ENCODE results near the gene ZNF689.
A peak's percentile ranks its signal among the peaks of the same experiment; 100 is the strongest.

Gene ZNF689

DNA sequence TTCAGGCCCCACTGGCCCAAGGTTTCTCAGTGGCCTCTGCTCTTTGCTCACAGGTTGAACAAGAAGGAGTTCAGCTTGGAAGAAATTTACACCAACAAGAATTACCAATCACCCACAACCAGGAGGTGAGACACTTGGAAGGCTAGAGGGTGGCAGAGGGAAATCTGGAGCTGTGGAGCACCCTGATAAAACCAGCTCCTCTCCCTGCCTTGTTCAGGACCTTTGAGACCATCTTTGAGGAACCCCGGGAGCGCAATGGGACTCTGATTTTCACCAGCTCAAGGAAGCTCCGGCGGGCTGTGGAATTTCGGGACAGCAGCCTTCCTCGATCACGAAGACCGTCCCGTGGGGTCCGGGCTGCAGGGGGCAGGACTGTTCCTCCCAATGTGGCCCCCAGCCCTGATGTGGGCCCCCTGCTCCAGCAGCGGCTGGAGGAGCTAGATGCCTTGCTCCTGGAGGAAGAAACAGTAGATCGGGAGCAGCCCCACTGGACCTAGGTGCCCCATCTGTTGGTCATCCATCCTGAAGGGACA lies 45.7 kb upstream of the ZNF689 start:
- no peak for DNase-seq (ENCODE audit: low read depth in 2 of 2)
- no peak overlapping the region for H3K4me3 ChIP-seq (replicated peaks in 1 of 2; ENCODE audit: low read depth in 2 of 2, low read length in 2 of 2)
- no peak for TF ChIP-seq CTCF (IDR thresholded peaks at IDR 0.05; ENCODE audit: low read depth, low read length)

GRCh38 chr16:30654856-30655255 lies 44.7 kb upstream of the ZNF689 start:
- H3K4me3 ChIP-seq (replicated peaks in 1 of 2; ENCODE audit: low read depth in 2 of 2, low read length in 2 of 2) = no peak overlapping the region
- no peak for TF ChIP-seq CTCF (IDR thresholded peaks at IDR 0.05; ENCODE audit: low read depth, low read length)
- no peak for DNase-seq (ENCODE audit: low read depth in 2 of 2)

DNA sequence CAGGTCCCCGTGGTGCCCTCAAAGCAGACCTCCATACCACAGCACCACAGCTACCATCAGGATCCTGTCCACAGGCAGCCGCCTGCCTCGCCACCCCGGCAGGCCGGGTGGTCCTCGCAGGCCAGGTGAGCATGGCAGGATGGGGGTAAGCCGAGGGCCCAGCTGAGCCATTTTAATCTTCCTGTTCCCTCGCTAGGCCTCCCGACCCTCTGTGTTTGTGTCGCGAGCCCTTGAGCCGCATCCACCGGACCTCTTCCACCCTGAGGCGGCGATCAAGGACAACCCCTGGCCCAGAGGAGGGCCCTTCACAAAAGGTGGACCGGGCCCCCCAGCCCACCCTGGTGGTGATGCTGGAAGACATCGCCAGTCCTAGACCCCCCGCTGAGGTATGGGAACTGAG lies 42.5 kb upstream of the ZNF689 start:
- TF ChIP-seq CTCF (IDR thresholded peaks at IDR 0.05; ENCODE audit: low read depth, low read length) = no peak

GRCh38 chr16:30652005-30652296 lies 41.8 kb upstream of the ZNF689 start:
- TF ChIP-seq CTCF (IDR thresholded peaks at IDR 0.05; ENCODE audit: low read depth, low read length) = no peak
- no peak for DNase-seq (ENCODE audit: low read depth in 2 of 2)
- H3K4me3 ChIP-seq (replicated peaks in 1 of 2; ENCODE audit: low read depth in 2 of 2, low read length in 2 of 2) = peak overlapping the region; percentile 84 to 86

More for the DNA sequence above, 42.5 kb upstream of the ZNF689 start:
- no peak for DNase-seq (ENCODE audit: low read depth in 2 of 2)
- no peak overlapping the region for H3K4me3 ChIP-seq (replicated peaks in 1 of 2; ENCODE audit: low read depth in 2 of 2, low read length in 2 of 2)

GRCh38 chr16:30651124-30652004 lies 41.2 kb upstream of the ZNF689 start:
- TF ChIP-seq CTCF (IDR thresholded peaks at IDR 0.05; ENCODE audit: low read depth, low read length) = peak; percentile 24
- H3K4me3 ChIP-seq (replicated peaks in 1 of 2; ENCODE audit: low read depth in 2 of 2, low read length in 2 of 2) = peak overlapping the region; percentile 84 to 86
- peak; percentile 67 to 80 for DNase-seq (ENCODE audit: low read depth in 2 of 2)

DNA sequence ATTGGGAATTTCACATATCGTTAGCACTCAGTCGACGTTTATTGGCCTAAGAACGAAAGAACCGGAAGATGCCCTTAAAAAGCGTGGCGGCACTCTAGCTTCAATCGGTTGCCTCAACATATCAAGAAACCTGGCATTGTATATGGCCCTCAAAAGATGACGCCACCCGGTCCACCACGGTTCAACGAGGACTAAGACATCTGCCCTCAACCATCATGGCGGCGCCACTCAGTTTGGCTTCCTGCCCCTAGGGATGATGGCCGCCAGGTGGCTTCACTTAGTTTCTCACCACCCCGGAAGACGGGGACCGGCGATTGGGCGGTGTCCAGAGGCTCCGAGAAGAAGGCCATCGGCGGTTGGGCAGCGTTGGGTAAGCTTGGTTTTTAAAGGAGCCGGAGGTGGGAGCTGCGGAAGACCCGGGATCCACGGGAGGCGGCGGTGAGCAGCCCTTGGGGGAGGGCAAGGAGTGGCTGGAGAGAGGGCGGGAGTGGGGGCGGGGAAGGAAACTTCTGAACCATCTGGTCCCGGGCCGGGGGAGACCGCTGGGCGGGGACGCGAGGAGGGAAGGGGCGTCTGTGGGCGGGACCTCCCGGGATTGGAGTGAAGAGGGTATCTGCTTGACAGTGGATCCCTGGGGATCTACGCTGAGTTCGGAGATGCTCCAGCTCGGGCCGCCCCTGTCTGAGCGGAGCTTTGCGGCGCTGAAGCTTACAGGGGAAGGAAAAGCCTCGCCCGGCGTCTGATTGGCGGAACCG lies 40.4 kb upstream of the ZNF689 start, which contains the start of gene PRR14:
PRR14 (plus strand) TSS at position 592 of the 755 bp plus-strand sequence. CDS start 686 bp downstream, outside the sequence.
- peak; percentile 22 for TF ChIP-seq CTCF (IDR thresholded peaks at IDR 0.05; ENCODE audit: low read depth, low read length)
- H3K4me3 ChIP-seq (replicated peaks in 1 of 2; ENCODE audit: low read depth in 2 of 2, low read length in 2 of 2) = peak within 1 kb of the TSS; percentile 84 to 86
- peak; percentile 100 for DNase-seq (ENCODE audit: low read depth in 2 of 2)

All from cardiac fibroblast (primary cell).